H9 (cell line): ENCODE data around the gene ABCG2. TPM values are rescaled to one million over a fixed set of nuclear protein-coding genes. Genes with fewer than 3 reads are reported as not detected.

Experiments used
- DNase-seq: peaks from one replicate; pipeline ENCODE4 v3.0.0-alpha.2; 2017
- H2AFZ ChIP-seq: one replicate; pipeline ENCODE4 v1.6.1; 2013; ENCODE audit warnings: mild to moderate bottlenecking, low read length, control low read depth, moderate library complexity
- H2AK5ac ChIP-seq: 2 replicates; pipeline ENCODE4 v1.6.1; 2013; ENCODE audit warnings: low read length, control low read depth, mixed read lengths; ENCODE audit not compliant: insufficient read length
- H2BK120ac ChIP-seq: one replicate; pipeline ENCODE4 v1.6.1; 2013; ENCODE audit warnings: low read depth, mild to moderate bottlenecking, low read length, control low read depth, inconsistent platforms; ENCODE audit not compliant: poor library complexity, severe bottlenecking
- H2BK12ac ChIP-seq: 2 replicates; pipeline ENCODE4 v1.6.1; 2013; ENCODE audit warnings: low read length, control low read depth, mixed read lengths, low read depth; ENCODE audit not compliant: insufficient read length
- H2BK15ac ChIP-seq: 2 replicates; pipeline ENCODE4 v1.6.1; 2013; ENCODE audit warnings: low read depth, low read length, control low read depth
- H2BK20ac ChIP-seq: one replicate; pipeline ENCODE4 v1.6.1; 2013; ENCODE audit warnings: low read depth, mild to moderate bottlenecking, low read length, control low read depth, inconsistent platforms; ENCODE audit not compliant: poor library complexity, severe bottlenecking
- H2BK5ac ChIP-seq: 2 replicates; pipeline ENCODE4 v1.6.1; 2013; ENCODE audit warnings: low read length, control low read depth, mixed read lengths; ENCODE audit not compliant: insufficient read length
- H3K14ac ChIP-seq: 2 replicates; pipeline ENCODE4 v1.6.1; 2013; ENCODE audit warnings: low read length, control low read depth; ENCODE audit not compliant: insufficient read depth
- H3K18ac ChIP-seq: 2 replicates; pipeline ENCODE4 v1.6.1; 2013; ENCODE audit warnings: low read depth, mild to moderate bottlenecking, mixed read lengths, low read length, control low read depth; ENCODE audit not compliant: insufficient read length
- H3K23ac ChIP-seq: 2 replicates; pipeline ENCODE4 v1.6.1; 2013; ENCODE audit warnings: low read length, control low read depth, mixed read lengths, low read depth; ENCODE audit not compliant: insufficient read length
- H3K23me2 ChIP-seq: 2 replicates; pipeline ENCODE4 v1.6.1; 2013; ENCODE audit warnings: low read depth, mild to moderate bottlenecking, mixed read lengths, low read length, control low read depth; ENCODE audit not compliant: insufficient read length, poor library complexity, severe bottlenecking
- H3K27ac ChIP-seq: 2 replicates; pipeline ENCODE4 v1.5.1; 2013; ENCODE audit warnings: low read length, control low read depth, mixed read lengths, low read depth; ENCODE audit not compliant: insufficient read length
- H3K27me3 ChIP-seq: 2 replicates; pipeline ENCODE4 v1.6.1; 2013; ENCODE audit warnings: low read length, control low read depth, inconsistent platforms; ENCODE audit not compliant: insufficient read depth
- H3K4ac ChIP-seq: 2 replicates; pipeline ENCODE4 v1.6.1; 2013; ENCODE audit warnings: low read depth, mild to moderate bottlenecking, control low read depth, inconsistent platforms, low read length, moderate library complexity
- H3K4me1 ChIP-seq: 2 replicates; pipeline ENCODE4 v1.6.1; 2013; ENCODE audit warnings: low read length, control low read depth, inconsistent platforms; ENCODE audit not compliant: insufficient read depth
- H3K4me2 ChIP-seq: 2 replicates; pipeline ENCODE4 v1.6.1; 2013; ENCODE audit warnings: low read length, control low read depth, mixed read lengths; ENCODE audit not compliant: insufficient read length, insufficient read depth
- H3K56ac ChIP-seq: 2 replicates; pipeline ENCODE4 v1.6.1; 2013; ENCODE audit warnings: low read depth, mild to moderate bottlenecking, mixed read lengths, low read length, control low read depth; ENCODE audit not compliant: insufficient read length
- H3K79me1 ChIP-seq: 2 replicates; pipeline ENCODE4 v1.6.1; 2013; ENCODE audit warnings: low read depth, mild to moderate bottlenecking, moderate library complexity, low read length, control low read depth, inconsistent platforms; ENCODE audit not compliant: insufficient read depth, poor library complexity, severe bottlenecking
- H3K79me2 ChIP-seq: 2 replicates; pipeline ENCODE4 v1.6.1; 2013; ENCODE audit warnings: low read length, control low read depth, inconsistent platforms; ENCODE audit not compliant: insufficient read depth
- H3K9ac ChIP-seq: 2 replicates; pipeline ENCODE4 v1.6.1; 2013; ENCODE audit warnings: low read length, control low read depth, mixed read lengths; ENCODE audit not compliant: insufficient read length; ENCODE audit errors: extremely low read depth
- H3K9me3 ChIP-seq: one replicate; pipeline ENCODE4 v1.6.1; 2013; ENCODE audit warnings: low read depth, low read length, inconsistent platforms; ENCODE audit not compliant: control insufficient read depth
- H3T11ph ChIP-seq: one replicate; pipeline ENCODE4 v1.6.1; 2013; ENCODE audit warnings: mild to moderate bottlenecking, low read length, control low read depth, inconsistent platforms
- H4K20me1 ChIP-seq: one replicate; pipeline ENCODE4 v1.6.1; 2013; ENCODE audit not compliant: control insufficient read depth, insufficient read length, insufficient read depth
- H4K5ac ChIP-seq: 2 replicates; pipeline ENCODE4 v1.6.1; 2013; ENCODE audit warnings: low read depth, mild to moderate bottlenecking, mixed read lengths, low read length, control low read depth; ENCODE audit not compliant: insufficient read length
- H4K8ac ChIP-seq: replicated peaks from 2 replicates; pipeline ENCODE4 v1.6.1; 2013; ENCODE audit warnings: low read length, control low read depth, mixed read lengths, low read depth; ENCODE audit not compliant: insufficient read length
- H4K91ac ChIP-seq: 2 replicates; pipeline ENCODE4 v1.6.1; 2013; ENCODE audit warnings: low read depth, mild to moderate bottlenecking, moderate library complexity, mixed read lengths, low read length, control low read depth; ENCODE audit not compliant: insufficient read length
- H3K27ac Mint-ChIP-seq, 3 experiments: 2 replicates in 2 of 3; 3 replicates in 1 of 3; pipeline ENCODE4 v1.8.0; 2020 to 2021; ENCODE audit warnings: mixed read lengths in 3 of 3, mild to moderate bottlenecking in 1 of 3, moderate library complexity in 1 of 3
- H3K27me3 Mint-ChIP-seq: 2 replicates; pipeline ENCODE4 v1.8.0; 2021; ENCODE audit warnings: low read depth, mild to moderate bottlenecking, moderate library complexity, mixed read lengths
- H3K36me3 Mint-ChIP-seq, 3 experiments: 2 replicates in 2 of 3; 3 replicates in 1 of 3; pipeline ENCODE4 v1.8.0; 2020 to 2021; ENCODE audit warnings: low read depth in 3 of 3, mixed read lengths in 3 of 3; ENCODE audit not compliant: insufficient read depth in 1 of 3
- H3K4me1 Mint-ChIP-seq, 2 experiments: 2 replicates each; pipeline ENCODE4 v1.8.0; 2020; ENCODE audit warnings: mixed read lengths in 2 of 2
- H3K4me3 Mint-ChIP-seq, 2 experiments: 2 replicates in 1 of 2; 3 replicates in 1 of 2; pipeline ENCODE4 v1.8.0; 2020 to 2021; ENCODE audit warnings: mild to moderate bottlenecking in 2 of 2, mixed read lengths in 2 of 2, moderate library complexity in 1 of 2
- H3K9me3 Mint-ChIP-seq, 2 experiments: 2 replicates in 1 of 2; 3 replicates in 1 of 2; pipeline ENCODE4 v1.8.0; 2020; ENCODE audit warnings: mild to moderate bottlenecking in 2 of 2, mixed read lengths in 2 of 2, moderate library complexity in 1 of 2
- CTCF ChIP-seq: fragments of 200-600 bp; sonication (generic); conservative IDR thresholded peaks from 3 replicates; pipeline ENCODE4 v1.8.0; 2021; ENCODE audit warnings: antibody characterized with exemption, mild to moderate bottlenecking
- WGBS: extraction: QIAGEN DNeasy Blood & Tissue Kit; methylation state at CpG from one replicate; pipeline ENCODE4 v1.1.7; 2013; ENCODE audit warnings: missing lambda C conversion rate, low lambda C conversion rate, mixed read lengths; ENCODE audit not compliant: insufficient read length; ENCODE audit errors: extremely low coverage; 5-methylcytosine and 5-hydroxymethylcytosine counted together
- total RNA-seq: library from RNA; stranded (reverse); gene quantifications from 2 replicates; pipeline ENCODE4 v1.2.1, GENCODE V29; 2021

The ABCG2 gene
- total RNA-seq, 1 experiment from 2014 or later, result 1.5 TPM

GRCh38 chr4:88070031-88070430, 88.4 kb downstream of the ABCG2 start:
- no peaks in the 10 kb centered on the region for H3K23me2 ChIP-seq
- H3K4me2 ChIP-seq, result no peak overlapping the region
- H2BK12ac ChIP-seq, result no peak overlapping the region
- no peak overlapping the region for H3K56ac ChIP-seq
- H3K14ac ChIP-seq, result no peak overlapping the region
- no peaks in the 10 kb centered on the region for H4K20me1 ChIP-seq
- no peak overlapping the region for H3K27ac ChIP-seq
- no peaks in the 10 kb centered on the region for H3K4me1 ChIP-seq
- H2AFZ ChIP-seq, result no peak overlapping the region
- peaks cover 57 to 87% (median 82%) of the 10 kb centered on the region in 3 experiments for H3K36me3 Mint-ChIP-seq
- WGBS, result no CpG with 5 or more reads among the region's 1 CpG
- no peak overlapping the region for H2AK5ac ChIP-seq
- H3T11ph ChIP-seq, result no peak overlapping the region
- no peak overlapping the region for H2BK5ac ChIP-seq
- no peak overlapping the region; a peak in 1 of 7 replicates for H3K27ac Mint-ChIP-seq
- no peaks in the 10 kb centered on the region for H3K27me3 ChIP-seq
- no peak overlapping the region for H3K9ac ChIP-seq
- no peak overlapping the region for H2BK20ac ChIP-seq
- H3K9me3 ChIP-seq, result no peaks in the 10 kb centered on the region
- no peaks in the 10 kb centered on the region for H3K4me1 Mint-ChIP-seq
- DNase-seq, result no peak
- no peak overlapping the region for H3K18ac ChIP-seq
- no peak overlapping the region for H3K4me3 Mint-ChIP-seq
- no peaks in the 10 kb centered on the region for H3K79me1 ChIP-seq
- TF ChIP-seq CTCF, result no peak
- H2BK15ac ChIP-seq, result no peak overlapping the region
- H4K8ac ChIP-seq, result no peak overlapping the region
- H4K91ac ChIP-seq, result no peak overlapping the region
- H2BK120ac ChIP-seq, result no peak overlapping the region
- H3K23ac ChIP-seq, result no peak overlapping the region
- no peaks in the 10 kb centered on the region for H3K79me2 ChIP-seq
- no peak overlapping the region for H3K4ac ChIP-seq
- H4K5ac ChIP-seq, result no peak overlapping the region
- H3K9me3 Mint-ChIP-seq, result peaks cover 3 to 5% of the 10 kb centered on the region in 2 experiments; a peak in 2 of 5 replicates
- H3K27me3 Mint-ChIP-seq, result no peaks in the 10 kb centered on the region
